Lower leg skin (tissue), 3 donors: Measurements from ENCODE around the gene NSMCE1.

Experiments
- POLR2A ChIP-seq, 2 donors: fragments of 450-650 bp; IDR thresholded peaks; one replicate each; pipeline ENCODE4 v1.6.1; 2016 to 2017; ENCODE audit warnings: antibody characterized with exemption in 2 of 2, mild to moderate bottlenecking in 1 of 2, moderate library complexity in 1 of 2
- TF ChIP-seq, protein P1 (sequence below), 3 donors: fragments of 450-650 bp; IDR thresholded peaks; one replicate each; pipeline ENCODE4 v1.5.1; 2016; ENCODE audit warnings: antibody characterized with exemption in 3 of 3, mild to moderate bottlenecking in 3 of 3, moderate library complexity in 2 of 3

DNA sequence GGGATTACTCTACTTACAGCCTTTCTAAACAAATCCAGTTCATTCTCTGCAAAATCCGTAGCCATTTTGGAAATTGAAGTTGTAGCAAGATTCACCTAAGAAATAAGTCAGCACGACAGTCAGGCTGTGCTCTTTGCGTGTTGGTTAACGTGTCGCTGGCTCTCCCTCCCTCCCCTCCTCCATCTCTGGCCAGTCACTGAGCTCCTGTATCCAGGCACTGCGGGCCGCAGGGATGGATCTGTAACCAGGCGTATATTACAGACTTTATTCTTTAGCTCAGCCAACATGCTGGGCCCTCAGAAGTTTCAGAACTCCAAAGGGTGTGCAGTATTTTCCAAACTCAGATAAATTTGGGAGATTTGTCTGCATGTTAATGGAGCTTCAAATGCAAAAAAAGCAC is 34.4 kb downstream of the NSMCE1 start:
- TF ChIP-seq, protein P1, sequence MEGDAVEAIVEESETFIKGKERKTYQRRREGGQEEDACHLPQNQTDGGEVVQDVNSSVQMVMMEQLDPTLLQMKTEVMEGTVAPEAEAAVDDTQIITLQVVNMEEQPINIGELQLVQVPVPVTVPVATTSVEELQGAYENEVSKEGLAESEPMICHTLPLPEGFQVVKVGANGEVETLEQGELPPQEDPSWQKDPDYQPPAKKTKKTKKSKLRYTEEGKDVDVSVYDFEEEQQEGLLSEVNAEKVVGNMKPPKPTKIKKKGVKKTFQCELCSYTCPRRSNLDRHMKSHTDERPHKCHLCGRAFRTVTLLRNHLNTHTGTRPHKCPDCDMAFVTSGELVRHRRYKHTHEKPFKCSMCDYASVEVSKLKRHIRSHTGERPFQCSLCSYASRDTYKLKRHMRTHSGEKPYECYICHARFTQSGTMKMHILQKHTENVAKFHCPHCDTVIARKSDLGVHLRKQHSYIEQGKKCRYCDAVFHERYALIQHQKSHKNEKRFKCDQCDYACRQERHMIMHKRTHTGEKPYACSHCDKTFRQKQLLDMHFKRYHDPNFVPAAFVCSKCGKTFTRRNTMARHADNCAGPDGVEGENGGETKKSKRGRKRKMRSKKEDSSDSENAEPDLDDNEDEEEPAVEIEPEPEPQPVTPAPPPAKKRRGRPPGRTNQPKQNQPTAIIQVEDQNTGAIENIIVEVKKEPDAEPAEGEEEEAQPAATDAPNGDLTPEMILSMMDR (IDR thresholded peaks at IDR 0.05), result no peak
- no peak for TF ChIP-seq POLR2A (IDR thresholded peaks at IDR 0.05)
